ENCODE results near the gene EID2. TPM values are rescaled to one million over a fixed set of nuclear protein-coding genes. Genes with fewer than 3 reads are reported as not detected.

Gene EID2
- total and polyA plus RNA-seq, 2 of the 13 experiments (the other 11 are each of a cell fraction or from before 2014, with no cell fraction given): 3.7 to 14.1 TPM

DNA sequence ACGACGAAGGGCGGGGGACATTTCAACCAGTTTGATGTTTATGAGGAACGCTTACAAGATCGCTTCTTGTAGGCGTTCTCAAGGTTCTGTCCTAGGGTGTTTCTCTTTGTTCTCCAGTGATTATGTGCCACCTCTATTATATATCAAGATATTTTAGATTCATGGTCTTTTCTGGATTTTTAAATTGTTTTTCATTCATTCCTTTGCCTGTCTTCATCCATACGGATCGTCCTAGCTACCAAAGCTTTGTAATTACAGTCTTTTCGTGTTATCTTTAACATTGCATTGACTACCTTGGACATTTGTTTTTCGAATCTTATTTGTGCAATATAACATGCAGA lies 342 bp upstream of the EID2 start (continued):
- TF ChIP-seq, protein P1, sequence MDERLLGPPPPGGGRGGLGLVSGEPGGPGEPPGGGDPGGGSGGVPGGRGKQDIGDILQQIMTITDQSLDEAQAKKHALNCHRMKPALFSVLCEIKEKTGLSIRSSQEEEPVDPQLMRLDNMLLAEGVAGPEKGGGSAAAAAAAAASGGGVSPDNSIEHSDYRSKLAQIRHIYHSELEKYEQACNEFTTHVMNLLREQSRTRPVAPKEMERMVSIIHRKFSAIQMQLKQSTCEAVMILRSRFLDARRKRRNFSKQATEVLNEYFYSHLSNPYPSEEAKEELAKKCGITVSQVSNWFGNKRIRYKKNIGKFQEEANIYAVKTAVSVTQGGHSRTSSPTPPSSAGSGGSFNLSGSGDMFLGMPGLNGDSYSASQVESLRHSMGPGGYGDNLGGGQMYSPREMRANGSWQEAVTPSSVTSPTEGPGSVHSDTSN (CRISPR knock-in tag; IDR thresholded peaks at IDR 0.05): no peak
- no peak for TF ChIP-seq SP4 (CRISPR knock-in tag; IDR thresholded peaks at IDR 0.05)
- 0 out of 2 replicates have a peak, but pooled peaks have one; percentile 20 for TF ChIP-seq MAF1 (CRISPR knock-in tag; IDR thresholded peaks at IDR 0.05; ENCODE audit: borderline replicate concordance)

DNA sequence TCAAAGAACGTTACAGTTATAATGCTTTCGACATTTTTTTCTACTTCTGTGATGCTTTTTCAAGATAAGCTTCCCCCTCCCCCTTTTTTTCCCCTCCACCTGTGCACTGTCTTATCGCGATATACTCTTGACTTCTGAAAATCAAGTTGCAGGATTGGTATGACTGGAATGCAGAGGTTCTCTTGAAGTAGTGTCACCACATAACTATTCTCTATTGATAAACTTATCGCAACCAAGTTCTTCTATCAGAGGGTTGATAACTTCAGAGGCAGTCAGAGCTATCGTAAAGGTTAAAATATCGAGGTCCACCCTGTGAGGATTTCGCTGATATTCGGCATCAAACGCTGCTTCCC lies 820 bp downstream of the EID2 start:
- in situ Hi-C loops (cut with HindIII; ENCODE audit: extremely low pct_ligation_motif_present, low pct_unique_long_range_greater_than_20kb): no loop called here
- TF ChIP-seq KAT7 (CRISPR knock-in tag; IDR thresholded peaks at IDR 0.05; ENCODE audit: borderline replicate concordance) (no peak), CBX2 (IDR thresholded peaks at IDR 0.05; ENCODE audit: low read depth, low read length) (peak; percentile 71; the same call in 1 of the 2 replicates), CBX2 (CRISPR knock-in tag; IDR thresholded peaks at IDR 0.05; ENCODE audit: low read depth) (no peak), ZNF136 (CRISPR knock-in tag; IDR thresholded peaks at IDR 0.05; ENCODE audit: low read depth) (no peak), HDAC1 (CRISPR knock-in tag; IDR thresholded peaks at IDR 0.05) (no peak), NFE2L1 (CRISPR knock-in tag; IDR thresholded peaks at IDR 0.05; ENCODE audit: borderline replicate concordance) (no peak), TEAD3 (CRISPR knock-in tag; optimal IDR thresholded peaks at IDR 0.05; ENCODE audit: borderline replicate concordance) (peak; percentile 82), KLF13 (CRISPR knock-in tag; IDR thresholded peaks at IDR 0.05) (no peak), CHD2 (IDR thresholded peaks at IDR 0.05; ENCODE audit: low read depth, low read length) (peak; percentile 79), FOXC1 (CRISPR knock-in tag; IDR thresholded peaks at IDR 0.05; ENCODE audit: borderline replicate concordance) (no peak)
- TF ChIP-seq, protein P2, sequence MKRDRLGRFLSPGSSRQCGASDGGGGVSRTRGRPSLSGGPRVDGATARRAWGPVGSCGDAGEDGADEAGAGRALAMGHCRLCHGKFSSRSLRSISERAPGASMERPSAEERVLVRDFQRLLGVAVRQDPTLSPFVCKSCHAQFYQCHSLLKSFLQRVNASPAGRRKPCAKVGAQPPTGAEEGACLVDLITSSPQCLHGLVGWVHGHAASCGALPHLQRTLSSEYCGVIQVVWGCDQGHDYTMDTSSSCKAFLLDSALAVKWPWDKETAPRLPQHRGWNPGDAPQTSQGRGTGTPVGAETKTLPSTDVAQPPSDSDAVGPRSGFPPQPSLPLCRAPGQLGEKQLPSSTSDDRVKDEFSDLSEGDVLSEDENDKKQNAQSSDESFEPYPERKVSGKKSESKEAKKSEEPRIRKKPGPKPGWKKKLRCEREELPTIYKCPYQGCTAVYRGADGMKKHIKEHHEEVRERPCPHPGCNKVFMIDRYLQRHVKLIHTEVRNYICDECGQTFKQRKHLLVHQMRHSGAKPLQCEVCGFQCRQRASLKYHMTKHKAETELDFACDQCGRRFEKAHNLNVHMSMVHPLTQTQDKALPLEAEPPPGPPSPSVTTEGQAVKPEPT (CRISPR knock-in tag; IDR thresholded peaks at IDR 0.05; ENCODE audit: low read depth): no peak
- TF ChIP-seq, protein P3, sequence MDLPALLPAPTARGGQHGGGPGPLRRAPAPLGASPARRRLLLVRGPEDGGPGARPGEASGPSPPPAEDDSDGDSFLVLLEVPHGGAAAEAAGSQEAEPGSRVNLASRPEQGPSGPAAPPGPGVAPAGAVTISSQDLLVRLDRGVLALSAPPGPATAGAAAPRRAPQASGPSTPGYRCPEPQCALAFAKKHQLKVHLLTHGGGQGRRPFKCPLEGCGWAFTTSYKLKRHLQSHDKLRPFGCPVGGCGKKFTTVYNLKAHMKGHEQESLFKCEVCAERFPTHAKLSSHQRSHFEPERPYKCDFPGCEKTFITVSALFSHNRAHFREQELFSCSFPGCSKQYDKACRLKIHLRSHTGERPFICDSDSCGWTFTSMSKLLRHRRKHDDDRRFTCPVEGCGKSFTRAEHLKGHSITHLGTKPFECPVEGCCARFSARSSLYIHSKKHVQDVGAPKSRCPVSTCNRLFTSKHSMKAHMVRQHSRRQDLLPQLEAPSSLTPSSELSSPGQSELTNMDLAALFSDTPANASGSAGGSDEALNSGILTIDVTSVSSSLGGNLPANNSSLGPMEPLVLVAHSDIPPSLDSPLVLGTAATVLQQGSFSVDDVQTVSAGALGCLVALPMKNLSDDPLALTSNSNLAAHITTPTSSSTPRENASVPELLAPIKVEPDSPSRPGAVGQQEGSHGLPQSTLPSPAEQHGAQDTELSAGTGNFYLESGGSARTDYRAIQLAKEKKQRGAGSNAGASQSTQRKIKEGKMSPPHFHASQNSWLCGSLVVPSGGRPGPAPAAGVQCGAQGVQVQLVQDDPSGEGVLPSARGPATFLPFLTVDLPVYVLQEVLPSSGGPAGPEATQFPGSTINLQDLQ (CRISPR knock-in tag; IDR thresholded peaks at IDR 0.05): no peak
- H3K4me3 ChIP-seq (replicated peaks in 1 of 3; ENCODE audit: insufficient read depth in 1 of 3, low read depth in 2 of 3, low read length in 3 of 3): peak overlapping the region; percentile 74 to 96 (median 84)
- H3K4me2 ChIP-seq (ENCODE audit: low read depth, low read length): peak overlapping the region; percentile 86
- peaks cover 15% of the 10 kb centered on the region for H3K79me2 ChIP-seq (ENCODE audit: insufficient read depth, low read length)
- intact Hi-C loops (cut with micrococcal nuclease; ENCODE audit: unreplicated experiment): loop anchor here (10.0 kb wide), 1 partner anchor 124 kb away; the partner anchor contains the start of gene PLEKHG2
- FAIRE-seq (no peak), DNase-seq (ENCODE audit: low spot score) (peak; percentile 52), ATAC-seq (no peak; the same call in 2 of the 3 replicates)
- H3K36me3 ChIP-seq (replicated peaks in 1 of 2; ENCODE audit: control insufficient read depth in 1 of 2, insufficient read depth in 2 of 2, low read length in 2 of 2): no peaks in the 10 kb centered on the region
- no TSS peak for BruUV-seq (replicated peaks)
- no peaks in the 10 kb centered on the region for H3K9me3 ChIP-seq (ENCODE audit: low read length)
- under 1% methylated on average over 10 of the region's 10 CpGs for WGBS (ENCODE audit: low lambda C conversion rate)
- peaks cover 34% of the 10 kb centered on the region for H3K4me1 ChIP-seq (ENCODE audit: insufficient read depth, low read length)
- ChIA-PET POLR2A (interaction anchor here (0.8 to 1.5 kb wide), 4 partner anchors 59 to 141 kb away, joined by 3 to 9 read pairs (median 4); partner anchors contain the start of genes RPS16 and TIMM50), CTCF (ENCODE audit: low intra/inter-chr PET ratio, low total read pairs) (interaction anchor here (0.6 kb wide), 1 partner anchor 12 kb away, joined by 3 read pairs; no protein-coding TSS in a partner anchor)
- peak overlapping the region; percentile 87 for H3K9ac ChIP-seq (ENCODE audit: insufficient read depth, low read depth, low read length)
- H4K20me1 ChIP-seq (ENCODE audit: insufficient read depth, low read length): no peaks in the 10 kb centered on the region
- H2AFZ ChIP-seq (ENCODE audit: low read length): no peak overlapping the region
- peak overlapping the region; percentile 83 for H3K27ac ChIP-seq (ENCODE audit: extremely low read length, insufficient read depth, low read length)
- H3K27me3 ChIP-seq (ENCODE audit: control insufficient read depth in 1 of 2, insufficient read depth in 2 of 2, low read length in 2 of 2): peaks cover 0 to 5% of the 10 kb centered on the region in 2 experiments; a peak in 2 of 5 replicates

Data from HepG2 (cell line).